KBM-7 (cell line): ENCODE results near the gene SESTD1.

Experiments used
- DNase-seq: peaks from one replicate; pipeline ENCODE4 v3.0.0-alpha.2; 2015
- in situ Hi-C: fragments of 300-500 bp; cut with MboI; formaldehyde crosslinking; loops from 2 replicates; pipeline ENCODE4 v1.14.3; 2020; ENCODE audit warnings: low sequenced_read_pairs, low pct_unique_long_range_greater_than_20kb, mixed read lengths

The SESTD1 gene

GRCh38 chr2:179264368-179265081 is at the start of gene SESTD1:
TSS of gene SESTD1 (minus strand) at chr2:179264832. CDS start at chr2:179191841, 72,991 bp downstream.
- in situ Hi-C loops: no loop called here
- DNase-seq: peak; percentile 50

GRCh38 chr2:179313057-179313456 is 48.4 kb upstream of the SESTD1 start:
- in situ Hi-C loops: no loop called here
- DNase-seq: no peak

- in situ Hi-C loops: no loop called here
- no peak for DNase-seq
Observed at GRCh38 chr2:179311101-179311500, 46.5 kb upstream of the SESTD1 start.

- DNase-seq: no peak
- in situ Hi-C loops: no loop called here
Observed at GRCh38 chr2:179307616-179308371, 43.2 kb upstream of the SESTD1 start.

- no peak for DNase-seq
- in situ Hi-C loops: no loop called here
Observed at GRCh38 chr2:179305125-179305524, 40.5 kb upstream of the SESTD1 start.

- in situ Hi-C loops: no loop called here
- DNase-seq: no peak
Observed at GRCh38 chr2:179304424-179304823, 39.8 kb upstream of the SESTD1 start.

- in situ Hi-C loops: no loop called here
- DNase-seq: no peak
Observed at GRCh38 chr2:179302764-179303571, 38.3 kb upstream of the SESTD1 start.

- in situ Hi-C loops: no loop called here
- no peak for DNase-seq
Observed at GRCh38 chr2:179302149-179302548, 37.5 kb upstream of the SESTD1 start.

GRCh38 chr2:179298666-179299065 is 34.0 kb upstream of the SESTD1 start:
- no peak for DNase-seq
- in situ Hi-C loops: no loop called here

GRCh38 chr2:179297927-179298326 is 33.3 kb upstream of the SESTD1 start:
- in situ Hi-C loops: no loop called here
- DNase-seq: no peak

GRCh38 chr2:179290329-179290728 is 25.7 kb upstream of the SESTD1 start:
- no peak for DNase-seq
- in situ Hi-C loops: no loop called here

- in situ Hi-C loops: no loop called here
- DNase-seq: no peak
Observed at GRCh38 chr2:179285060-179285459, 20.4 kb upstream of the SESTD1 start.

GRCh38 chr2:179277429-179278196 is 13.0 kb upstream of the SESTD1 start:
- in situ Hi-C loops: no loop called here
- no peak for DNase-seq

- no peak for DNase-seq
- in situ Hi-C loops: no loop called here
Observed at GRCh38 chr2:179275253-179276012, 10.8 kb upstream of the SESTD1 start.

GRCh38 chr2:179274749-179275148 is 10.1 kb upstream of the SESTD1 start:
- DNase-seq: peak; percentile 51
- in situ Hi-C loops: no loop called here

- in situ Hi-C loops: no loop called here
- DNase-seq: no peak
Observed at GRCh38 chr2:179273461-179273962, 8.9 kb upstream of the SESTD1 start.

- DNase-seq: no peak
- in situ Hi-C loops: no loop called here
Observed at GRCh38 chr2:179272406-179273192, 8.0 kb upstream of the SESTD1 start.

- in situ Hi-C loops: no loop called here
- DNase-seq: no peak
Observed at GRCh38 chr2:179270689-179271088, 6.1 kb upstream of the SESTD1 start.
